K562 (cell line): Measurements from ENCODE around the gene DOCK1. TPM values are rescaled to one million over a fixed set of nuclear protein-coding genes. Genes with fewer than 3 reads are reported as not detected.

Source experiments
- ATAC-seq: fragments of 200-7000 bp; cut with Tn5 transposase; 3 replicates; pipeline ENCODE4 v1.9.1; 2020; ENCODE audit warnings: moderate library complexity
- BruUV-seq: library from RNA; stranded (reverse); fragments of 400-500 nt; replicated peaks from 2 replicates; lab custom pipeline; 2021; lab: Mats Ljungman, UMichigan
- CTCF ChIA-PET: fragments of 300-600 bp; formaldehyde crosslinking; extraction: SDS; loops from one replicate; lab custom pipeline; 2021; ENCODE audit warnings: low intra/inter-chr PET ratio; lab: Yijun Ruan, JAX
- POLR2A ChIA-PET: fragments of 300-600, 350-650 bp; sonication (Branson Sonifier 250); formaldehyde crosslinking; extraction: SDS; loops from one replicate; lab custom pipeline; 2021; ENCODE audit warnings: antibody characterized with exemption, inconsistent platforms; lab: Yijun Ruan, JAX
- DNase-seq, 4 experiments: peaks; one replicate each; pipeline versions ENCODE4 v3.0.0 to v3.0.0-alpha.2; 2011 to 2018; ENCODE audit warnings: low spot score in 3 of 4, mixed read lengths in 3 of 4; ENCODE audit errors: extremely low read depth in 1 of 4
- FAIRE-seq: peaks from 2 replicates; lab custom pipeline; 2011; peaks lifted over from hg19 to GRCh38; lab: Jason Lieb, UNC
- H2AFZ ChIP-seq: 2 replicates; pipeline ENCODE4 v1.6.0; 2011; ENCODE audit warnings: low read depth, low read length, control low read depth, inconsistent platforms
- H3K27ac ChIP-seq: fragments of 200-600 bp; 3 replicates; pipeline ENCODE4 v1.8.0; 2011; ENCODE audit warnings: low read depth, mild to moderate bottlenecking, control low read depth, inconsistent platforms, low read length, moderate library complexity, mixed read lengths; ENCODE audit errors: extremely low read depth
- H3K27me3 ChIP-seq, 2 experiments: fragments of 300-600 bp in 1 of 2; 2 replicates in 1 of 2; 3 replicates in 1 of 2; pipeline versions ENCODE4 v1.6.0 to v1.8.0; 2011; ENCODE audit warnings: inconsistent platforms in 2 of 2, low read length in 2 of 2, mild to moderate bottlenecking in 1 of 2, mixed read lengths in 1 of 2, moderate library complexity in 1 of 2; ENCODE audit not compliant: control insufficient read depth in 2 of 2, insufficient read depth in 2 of 2
- H3K36me3 ChIP-seq: fragments of 300-600 bp; 3 replicates; pipeline ENCODE4 v1.8.0; 2011; ENCODE audit warnings: mild to moderate bottlenecking, low read length, inconsistent platforms; ENCODE audit not compliant: control insufficient read depth, insufficient read depth
- H3K4me1 ChIP-seq, 2 experiments: fragments of 200-600 bp in 1 of 2; replicated peaks in 1 of 2; 2 replicates in 1 of 2; 3 replicates in 1 of 2; pipeline versions ENCODE4 v1.5.1 to v1.8.0; 2011; ENCODE audit warnings: inconsistent platforms in 2 of 2, low read length in 2 of 2, mild to moderate bottlenecking in 1 of 2, mixed read lengths in 1 of 2, moderate library complexity in 1 of 2; ENCODE audit not compliant: control insufficient read depth in 2 of 2, insufficient read depth in 2 of 2
- H3K4me2 ChIP-seq: 2 replicates; pipeline ENCODE4 v1.6.1; 2011; ENCODE audit warnings: low read length, control low read depth, inconsistent platforms, mixed read lengths; ENCODE audit not compliant: insufficient read depth
- H3K4me3 ChIP-seq: fragments of 200-600 bp; sonication (generic), shearing (Covaris generic); 2 replicates; pipeline ENCODE4 v1.5.1; 2016; ENCODE audit warnings: control low read depth, inconsistent platforms
- H3K79me2 ChIP-seq: fragments of 200-600 bp; 3 replicates; pipeline ENCODE4 v1.8.0; 2011; ENCODE audit warnings: low read length, inconsistent platforms; ENCODE audit not compliant: control insufficient read depth, insufficient read depth
- H3K9ac ChIP-seq, 2 experiments: 2 replicates each; pipeline versions ENCODE4 v1.6.0 to v1.6.1; 2011; ENCODE audit warnings: low read depth in 2 of 2, low read length in 2 of 2, control low read depth in 1 of 2, inconsistent platforms in 1 of 2, mild to moderate bottlenecking in 1 of 2, mixed read lengths in 1 of 2; ENCODE audit not compliant: insufficient read depth in 1 of 2
- H3K9me1 ChIP-seq: one replicate; pipeline ENCODE4 v1.6.0; 2011; ENCODE audit warnings: inconsistent platforms, mild to moderate bottlenecking, low read length, moderate library complexity; ENCODE audit not compliant: control insufficient read depth, insufficient read depth
- H3K9me3 ChIP-seq: replicated peaks from 2 replicates; pipeline ENCODE4 v1.5.1; 2011; ENCODE audit warnings: low read depth, low read length, inconsistent platforms; ENCODE audit not compliant: control insufficient read depth, insufficient read depth
- H4K20me1 ChIP-seq: replicated peaks from 2 replicates; pipeline ENCODE4 v1.6.1; 2011; ENCODE audit warnings: low read length, inconsistent platforms, mixed read lengths; ENCODE audit not compliant: control insufficient read depth, insufficient read depth
- CEBPB ChIP-seq: fragments of 450-650 bp; IDR thresholded peaks from 2 replicates; pipeline ENCODE4 v1.6.1; 2016; ENCODE audit warnings: missing genetic modification characterization, missing compliant biosample characterization
- E2F3 ChIP-seq: fragments of 250-450 bp; sonication (Bioruptor Pico); IDR thresholded peaks from 2 replicates; pipeline ENCODE4 v1.4.0; 2020; ENCODE audit warnings: mild to moderate bottlenecking
- ZNF561 ChIP-seq: fragments of 450-650 bp; formaldehyde crosslinking; conservative IDR thresholded peaks from 2 replicates; pipeline ENCODE4 v1.4.0; 2020; ENCODE audit warnings: mild to moderate bottlenecking, moderate library complexity
- WGBS: fragments of 100-300 bp; shearing (Covaris generic); methylation state at CpG from one replicate; pipeline ENCODE4 v1.1.6; 2016; ENCODE audit warnings: low coverage, mixed read lengths; ENCODE audit not compliant: insufficient coverage; ENCODE audit errors: missing lambda C conversion rate; 5-methylcytosine and 5-hydroxymethylcytosine counted together
- in situ Hi-C: fragments of 300-500 bp; cut with MboI; formaldehyde crosslinking; loops from 4 replicates; pipeline ENCODE4 v1.15.0; 2018; ENCODE audit warnings: inconsistent platforms, mixed read lengths
- intact Hi-C: fragments of 100-400 bp; cut with micrococcal nuclease; formaldehyde crosslinking; loops from 2 replicates; pipeline ENCODE4 v1.14.2; 2022
- polyA plus RNA-seq, 8 experiments: library from polyadenylated mRNA; depleted of rRNA in 4 of 8; stranded (reverse) in 5 of 8; unstranded in 3 of 8; fragments of >200 nt; fragmentation: Nextera tagmentation in 2 of 8; fragmentation: Illumina TruSeq in 1 of 8; extraction: Ambion mirVana in 2 of 8; extraction: Trizol in 1 of 8; gene quantifications; 2 replicates each; pipeline versions ENCODE4 v1.2.1 to v1.2.3, GENCODE V29; 2011 to 2014; ENCODE audit warnings: inconsistent platforms in 1 of 8, missing spikeins in 1 of 8
- total RNA-seq, 7 experiments: library from RNA; depleted of rRNA in 6 of 7; stranded (reverse); fragments of >200 nt in 6 of 7; fragmentation: Illumina TruSeq in 2 of 7; extraction: Trizol in 2 of 7; gene quantifications; 2 replicates each; pipeline versions ENCODE4 v1.2.1 to v1.2.3, GENCODE V29; 2011 to 2021; ENCODE audit warnings: low replicate concordance in 1 of 7
- TF ChIP-seq, protein P1 (sequence below): fragments of 450-650 bp; formaldehyde crosslinking; IDR thresholded peaks from 2 replicates; pipeline ENCODE4 v1.4.0; 2022; ENCODE audit warnings: missing genetic modification characterization
- TF ChIP-seq, protein P2 (sequence below): fragments of 450-650 bp; formaldehyde crosslinking; IDR thresholded peaks from 2 replicates; pipeline ENCODE4 v1.4.0; 2020; ENCODE audit warnings: mild to moderate bottlenecking, mixed read lengths
- TF ChIP-seq, protein P3 (sequence below), 2 experiments: fragments of 450-650 bp; formaldehyde crosslinking in 1 of 2; IDR thresholded peaks; 2 replicates each; pipeline versions ENCODE4 v1.4.0 to v1.6.1; 2014 to 2020; ENCODE audit warnings: mild to moderate bottlenecking in 2 of 2, borderline replicate concordance in 1 of 2, low read depth in 1 of 2

DOCK1 gene
- total and polyA plus RNA-seq, 9 of the 15 experiments (the other 6 are each of a cell fraction or from before 2014, with no cell fraction given) = 0.31 TPM; not detected in 8

DNA sequence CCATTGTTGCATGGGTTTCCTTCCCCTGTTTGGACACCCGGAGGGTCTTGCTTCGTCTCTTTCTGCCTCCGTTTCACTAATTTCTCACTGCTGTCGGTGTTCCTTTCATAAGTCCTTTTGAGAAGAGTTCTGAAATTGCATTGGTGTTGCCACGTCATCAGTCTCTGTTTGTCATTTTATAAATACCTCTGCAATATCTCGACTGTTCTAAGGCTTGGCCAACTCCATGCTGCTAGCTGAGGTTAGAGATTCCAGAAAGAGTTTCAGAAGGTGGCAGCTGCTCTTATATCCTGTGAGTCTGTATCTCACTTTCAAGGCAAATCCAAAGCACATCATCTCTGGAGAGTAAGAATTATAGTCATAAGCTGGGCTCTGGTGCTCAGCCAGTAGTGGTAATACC is 439.1 kb downstream of the DOCK1 start:
- intact Hi-C loops (no loop called here), in situ Hi-C loops (no loop called here)
- no peak for FAIRE-seq

More for the DNA sequence above, 439.1 kb downstream of the DOCK1 start:
- Histone ChIP-seq H3K27ac (no peak overlapping the region), H4K20me1 (no peaks in the 10 kb centered on the region), H3K4me1 (no peaks in the 10 kb centered on the region), H3K4me3 (no peak overlapping the region), H3K36me3 (no peaks in the 10 kb centered on the region), H3K27me3 (no peaks in the 10 kb centered on the region), H3K9me1 (no peaks in the 10 kb centered on the region)
- WGBS = 0% methylated on average over 6 of the region's 6 CpGs
- BruUV-seq = no TSS peak
- TF ChIP-seq, protein P1, sequence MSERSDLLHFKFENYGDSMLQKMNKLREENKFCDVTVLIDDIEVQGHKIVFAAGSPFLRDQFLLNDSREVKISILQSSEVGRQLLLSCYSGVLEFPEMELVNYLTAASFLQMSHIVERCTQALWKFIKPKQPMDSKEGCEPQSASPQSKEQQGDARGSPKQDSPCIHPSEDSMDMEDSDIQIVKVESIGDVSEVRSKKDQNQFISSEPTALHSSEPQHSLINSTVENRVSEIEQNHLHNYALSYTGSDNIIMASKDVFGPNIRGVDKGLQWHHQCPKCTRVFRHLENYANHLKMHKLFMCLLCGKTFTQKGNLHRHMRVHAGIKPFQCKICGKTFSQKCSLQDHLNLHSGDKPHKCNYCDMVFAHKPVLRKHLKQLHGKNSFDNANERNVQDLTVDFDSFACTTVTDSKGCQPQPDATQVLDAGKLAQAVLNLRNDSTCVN (CRISPR knock-in tag) = no peak
- TF ChIP-seq ZNF561 (CRISPR knock-in tag) (no peak), E2F3 (no peak), CEBPB (tag) (no peak)
- TF ChIP-seq, protein P2, sequence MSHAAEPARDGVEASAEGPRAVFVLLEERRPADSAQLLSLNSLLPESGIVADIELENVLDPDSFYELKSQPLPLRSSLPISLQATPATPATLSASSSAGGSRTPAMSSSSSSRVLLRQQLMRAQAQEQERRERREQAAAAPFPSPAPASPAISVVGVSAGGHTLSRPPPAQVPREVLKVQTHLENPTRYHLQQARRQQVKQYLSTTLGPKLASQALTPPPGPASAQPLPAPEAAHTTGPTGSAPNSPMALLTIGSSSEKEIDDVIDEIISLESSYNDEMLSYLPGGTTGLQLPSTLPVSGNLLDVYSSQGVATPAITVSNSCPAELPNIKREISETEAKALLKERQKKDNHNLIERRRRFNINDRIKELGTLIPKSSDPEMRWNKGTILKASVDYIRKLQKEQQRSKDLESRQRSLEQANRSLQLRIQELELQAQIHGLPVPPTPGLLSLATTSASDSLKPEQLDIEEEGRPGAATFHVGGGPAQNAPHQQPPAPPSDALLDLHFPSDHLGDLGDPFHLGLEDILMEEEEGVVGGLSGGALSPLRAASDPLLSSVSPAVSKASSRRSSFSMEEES (CRISPR knock-in tag) = no peak
- TF ChIP-seq, protein P3, sequence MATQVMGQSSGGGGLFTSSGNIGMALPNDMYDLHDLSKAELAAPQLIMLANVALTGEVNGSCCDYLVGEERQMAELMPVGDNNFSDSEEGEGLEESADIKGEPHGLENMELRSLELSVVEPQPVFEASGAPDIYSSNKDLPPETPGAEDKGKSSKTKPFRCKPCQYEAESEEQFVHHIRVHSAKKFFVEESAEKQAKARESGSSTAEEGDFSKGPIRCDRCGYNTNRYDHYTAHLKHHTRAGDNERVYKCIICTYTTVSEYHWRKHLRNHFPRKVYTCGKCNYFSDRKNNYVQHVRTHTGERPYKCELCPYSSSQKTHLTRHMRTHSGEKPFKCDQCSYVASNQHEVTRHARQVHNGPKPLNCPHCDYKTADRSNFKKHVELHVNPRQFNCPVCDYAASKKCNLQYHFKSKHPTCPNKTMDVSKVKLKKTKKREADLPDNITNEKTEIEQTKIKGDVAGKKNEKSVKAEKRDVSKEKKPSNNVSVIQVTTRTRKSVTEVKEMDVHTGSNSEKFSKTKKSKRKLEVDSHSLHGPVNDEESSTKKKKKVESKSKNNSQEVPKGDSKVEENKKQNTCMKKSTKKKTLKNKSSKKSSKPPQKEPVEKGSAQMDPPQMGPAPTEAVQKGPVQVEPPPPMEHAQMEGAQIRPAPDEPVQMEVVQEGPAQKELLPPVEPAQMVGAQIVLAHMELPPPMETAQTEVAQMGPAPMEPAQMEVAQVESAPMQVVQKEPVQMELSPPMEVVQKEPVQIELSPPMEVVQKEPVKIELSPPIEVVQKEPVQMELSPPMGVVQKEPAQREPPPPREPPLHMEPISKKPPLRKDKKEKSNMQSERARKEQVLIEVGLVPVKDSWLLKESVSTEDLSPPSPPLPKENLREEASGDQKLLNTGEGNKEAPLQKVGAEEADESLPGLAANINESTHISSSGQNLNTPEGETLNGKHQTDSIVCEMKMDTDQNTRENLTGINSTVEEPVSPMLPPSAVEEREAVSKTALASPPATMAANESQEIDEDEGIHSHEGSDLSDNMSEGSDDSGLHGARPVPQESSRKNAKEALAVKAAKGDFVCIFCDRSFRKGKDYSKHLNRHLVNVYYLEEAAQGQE (IDR thresholded peaks at IDR 0.05; ENCODE audit: borderline replicate concordance) = no peak
- TF ChIP-seq, protein P3 (CRISPR knock-in tag; IDR thresholded peaks at IDR 0.05; ENCODE audit: low read depth) = no peak
- TF ChIP-seq, all 486 proteins: peak for 0
- H3K9ac ChIP-seq = no peak overlapping the region
- no peaks in the 10 kb centered on the region for H3K79me2 ChIP-seq
- DNase-seq = no peak
- H3K9me3 ChIP-seq = no peaks in the 10 kb centered on the region
- ChIA-PET POLR2A (no interaction called here), CTCF (no interaction called here)
- ATAC-seq = no peak
- H2AFZ ChIP-seq = no peak overlapping the region
- H3K4me2 ChIP-seq = no peak overlapping the region
